RWPE2 (cell line): ENCODE results near the gene NMBR.
A peak's percentile ranks its signal among the peaks of the same experiment; 100 is the strongest.
"Not testable (repeated sequence)": the region's sequence is repeated elsewhere in the genome, so short reads cannot be mapped to it uniquely, and the experiment has no call there.

Source experiments
- ATAC-seq: fragments of 200-7000 bp; cut with Tn5 transposase; 3 replicates; pipeline ENCODE4 v1.9.1; 2021; ENCODE audit warnings: low read depth
- DNase-seq: peaks from one replicate; pipeline ENCODE4 v3.0.0-alpha.2; 2020; ENCODE audit warnings: low spot score
- H3K27ac ChIP-seq: fragments of 450-650 bp; 2 replicates; pipeline ENCODE4 v1.5.1; 2017; ENCODE audit warnings: mild to moderate bottlenecking; ENCODE audit not compliant: poor library complexity, severe bottlenecking
- H3K27me3 ChIP-seq: fragments of 250-450 bp; sonication (Bioruptor Pico); 2 replicates; pipeline ENCODE4 v1.5.1; 2021; ENCODE audit warnings: mild to moderate bottlenecking, moderate library complexity; ENCODE audit not compliant: insufficient read depth, poor library complexity, severe bottlenecking
- H3K36me3 ChIP-seq: fragments of 250-450 bp; sonication (Bioruptor Pico); 2 replicates; pipeline ENCODE4 v1.5.1; 2020; ENCODE audit warnings: low read depth, mild to moderate bottlenecking, moderate library complexity
- H3K4me1 ChIP-seq: fragments of 250-450 bp; sonication (Bioruptor Pico); 2 replicates; pipeline ENCODE4 v1.5.1; 2021; ENCODE audit warnings: mild to moderate bottlenecking, moderate library complexity; ENCODE audit not compliant: insufficient read depth, poor library complexity, severe bottlenecking
- H3K4me3 ChIP-seq: fragments of 250-450 bp; sonication (Bioruptor Pico); 2 replicates; pipeline ENCODE4 v1.5.1; 2021; ENCODE audit warnings: mild to moderate bottlenecking, moderate library complexity; ENCODE audit not compliant: severe bottlenecking
- H3K9me3 ChIP-seq: fragments of 250-450 bp; sonication (Bioruptor Pico); 2 replicates; pipeline ENCODE4 v1.5.1; 2021; ENCODE audit warnings: mild to moderate bottlenecking, moderate library complexity; ENCODE audit not compliant: severe bottlenecking
- TF ChIP-seq, protein P1 (sequence below): fragments of 450-650 bp; IDR thresholded peaks from one replicate; pipeline ENCODE4 v1.5.1; 2017; ENCODE audit warnings: mild to moderate bottlenecking, moderate library complexity; ENCODE audit not compliant: poor library complexity, severe bottlenecking

NMBR gene

GRCh38 chr6:142167486-142167885, 20.6 kb upstream of the NMBR start:
- Histone ChIP-seq H3K27me3 (no peaks in the 10 kb centered on the region), H3K27ac (no peak overlapping the region), H3K9me3 (no peaks in the 10 kb centered on the region), H3K4me3 (no peak overlapping the region), H3K4me1 (no peaks in the 10 kb centered on the region), H3K36me3 (peaks cover 58% of the 10 kb centered on the region)
- no peak for DNase-seq
- no peak for ATAC-seq
- TF ChIP-seq, protein P1, sequence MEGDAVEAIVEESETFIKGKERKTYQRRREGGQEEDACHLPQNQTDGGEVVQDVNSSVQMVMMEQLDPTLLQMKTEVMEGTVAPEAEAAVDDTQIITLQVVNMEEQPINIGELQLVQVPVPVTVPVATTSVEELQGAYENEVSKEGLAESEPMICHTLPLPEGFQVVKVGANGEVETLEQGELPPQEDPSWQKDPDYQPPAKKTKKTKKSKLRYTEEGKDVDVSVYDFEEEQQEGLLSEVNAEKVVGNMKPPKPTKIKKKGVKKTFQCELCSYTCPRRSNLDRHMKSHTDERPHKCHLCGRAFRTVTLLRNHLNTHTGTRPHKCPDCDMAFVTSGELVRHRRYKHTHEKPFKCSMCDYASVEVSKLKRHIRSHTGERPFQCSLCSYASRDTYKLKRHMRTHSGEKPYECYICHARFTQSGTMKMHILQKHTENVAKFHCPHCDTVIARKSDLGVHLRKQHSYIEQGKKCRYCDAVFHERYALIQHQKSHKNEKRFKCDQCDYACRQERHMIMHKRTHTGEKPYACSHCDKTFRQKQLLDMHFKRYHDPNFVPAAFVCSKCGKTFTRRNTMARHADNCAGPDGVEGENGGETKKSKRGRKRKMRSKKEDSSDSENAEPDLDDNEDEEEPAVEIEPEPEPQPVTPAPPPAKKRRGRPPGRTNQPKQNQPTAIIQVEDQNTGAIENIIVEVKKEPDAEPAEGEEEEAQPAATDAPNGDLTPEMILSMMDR = no peak

DNA sequence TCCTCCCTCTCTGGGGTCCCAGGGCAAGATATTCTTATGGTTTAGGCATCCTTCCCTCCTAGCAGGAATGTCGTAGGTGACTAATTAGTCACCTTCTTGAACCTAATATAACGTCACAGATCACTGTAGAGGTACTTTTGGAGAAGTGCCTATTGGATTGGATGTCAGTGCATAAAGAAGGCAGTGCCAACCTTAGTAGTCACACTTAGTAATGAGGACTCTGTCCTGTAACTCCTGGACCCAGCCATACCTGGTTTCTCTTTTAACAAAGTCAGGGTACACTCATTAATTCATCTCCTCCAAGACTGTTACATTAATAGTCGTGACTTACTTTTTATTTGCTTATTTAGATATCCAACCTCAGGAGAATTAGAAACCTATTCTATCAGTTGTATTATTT, 20.1 kb upstream of the NMBR start:
- H3K36me3 ChIP-seq = peaks cover 54% of the 10 kb centered on the region
- H3K4me1 ChIP-seq = no peaks in the 10 kb centered on the region
- H3K27ac ChIP-seq = no peak overlapping the region
- no peaks in the 10 kb centered on the region for H3K9me3 ChIP-seq
- TF ChIP-seq, protein P1 = no peak
- H3K4me3 ChIP-seq = no peak overlapping the region
- no peaks in the 10 kb centered on the region for H3K27me3 ChIP-seq
- DNase-seq (no peak), ATAC-seq (no peak)

DNA sequence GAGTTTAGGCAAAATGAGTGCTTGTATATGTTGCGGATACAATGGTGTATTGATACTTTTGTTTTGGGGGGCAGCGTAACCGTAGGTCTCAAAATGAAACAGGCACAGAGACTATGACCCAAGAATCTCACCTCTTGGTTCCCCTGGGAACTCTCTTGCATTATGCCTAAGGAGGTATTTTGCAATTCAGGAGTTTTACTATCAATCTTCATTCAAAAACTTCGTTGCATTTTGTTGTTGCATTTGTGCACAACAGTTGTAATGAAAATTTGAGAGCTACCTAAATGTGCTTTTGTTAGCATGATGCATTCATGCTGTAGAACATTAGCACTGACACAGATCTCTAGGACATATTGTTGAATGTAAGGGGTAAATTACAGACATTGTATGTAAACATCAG, 18.3 kb upstream of the NMBR start:
- TF ChIP-seq, protein P1 = no peak
- Histone ChIP-seq H3K4me1 (no peaks in the 10 kb centered on the region), H3K27me3 (no peaks in the 10 kb centered on the region), H3K4me3 (no peak overlapping the region), H3K27ac (no peak overlapping the region), H3K9me3 (no peaks in the 10 kb centered on the region), H3K36me3 (peaks cover 42% of the 10 kb centered on the region)
- DNase-seq = no peak
- ATAC-seq = no peak

DNA sequence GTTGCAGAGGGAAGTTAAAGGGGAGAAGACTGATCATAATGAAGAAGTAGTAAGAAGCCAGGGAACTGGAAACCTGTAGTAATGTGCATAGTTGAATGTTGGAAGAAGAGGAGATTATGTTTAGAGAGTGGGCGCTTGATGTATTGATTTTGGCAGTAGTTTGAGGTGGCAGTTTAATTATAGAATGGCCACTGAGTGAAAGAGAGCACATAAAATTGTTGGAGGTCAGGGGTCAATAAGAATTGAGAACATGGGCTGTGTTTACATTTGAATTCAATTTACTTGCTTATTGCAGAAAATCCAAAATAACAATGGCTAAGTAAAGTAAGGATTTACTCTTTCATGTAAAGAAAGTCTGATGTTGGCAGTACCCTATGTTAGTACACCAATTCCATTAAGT, 15.9 kb upstream of the NMBR start:
- TF ChIP-seq, protein P1 = no peak
- Histone ChIP-seq H3K9me3 (no peaks in the 10 kb centered on the region), H3K27me3 (no peaks in the 10 kb centered on the region), H3K36me3 (peaks cover 20% of the 10 kb centered on the region), H3K4me1 (no peaks in the 10 kb centered on the region), H3K27ac (no peak overlapping the region), H3K4me3 (no peak overlapping the region)
- ATAC-seq (no peak), DNase-seq (no peak)

DNA sequence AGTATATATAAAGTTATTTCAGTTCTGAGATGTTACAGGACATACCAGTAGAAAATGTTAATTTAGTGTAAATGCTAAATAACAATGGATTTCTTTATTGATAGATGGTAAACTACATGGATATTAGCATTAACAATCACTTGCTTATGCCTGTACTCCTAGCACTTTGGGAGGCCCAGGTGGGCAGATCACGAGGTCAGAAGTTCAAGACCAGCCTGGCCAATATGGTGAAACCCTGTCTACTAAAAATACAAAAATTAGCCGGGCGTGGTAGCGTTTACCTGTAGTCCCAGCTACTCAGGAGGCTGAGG, 9.8 kb upstream of the NMBR start:
- not testable (repeated sequence) for H3K4me1 ChIP-seq, H3K27me3 ChIP-seq, ATAC-seq, H3K36me3 ChIP-seq, DNase-seq, H3K4me3 ChIP-seq, H3K27ac ChIP-seq, H3K9me3 ChIP-seq
- TF ChIP-seq, protein P1 = peak; percentile 34
